GM19324 (cell line): ENCODE measurements around the gene NDUFAF3.
"Not testable (repeated sequence)": the region's sequence is repeated elsewhere in the genome, so short reads cannot be mapped to it uniquely, and the experiment has no call there.

Experiments used
- ATAC-seq: cut with Tn5 transposase; IDR thresholded peaks from one replicate; pipeline ENCODE4 v1.9.1; 2021; ENCODE audit warnings: mild to moderate bottlenecking, moderate library complexity; ENCODE audit not compliant: unreplicated experiment, low FRiP score

NDUFAF3 gene

DNA sequence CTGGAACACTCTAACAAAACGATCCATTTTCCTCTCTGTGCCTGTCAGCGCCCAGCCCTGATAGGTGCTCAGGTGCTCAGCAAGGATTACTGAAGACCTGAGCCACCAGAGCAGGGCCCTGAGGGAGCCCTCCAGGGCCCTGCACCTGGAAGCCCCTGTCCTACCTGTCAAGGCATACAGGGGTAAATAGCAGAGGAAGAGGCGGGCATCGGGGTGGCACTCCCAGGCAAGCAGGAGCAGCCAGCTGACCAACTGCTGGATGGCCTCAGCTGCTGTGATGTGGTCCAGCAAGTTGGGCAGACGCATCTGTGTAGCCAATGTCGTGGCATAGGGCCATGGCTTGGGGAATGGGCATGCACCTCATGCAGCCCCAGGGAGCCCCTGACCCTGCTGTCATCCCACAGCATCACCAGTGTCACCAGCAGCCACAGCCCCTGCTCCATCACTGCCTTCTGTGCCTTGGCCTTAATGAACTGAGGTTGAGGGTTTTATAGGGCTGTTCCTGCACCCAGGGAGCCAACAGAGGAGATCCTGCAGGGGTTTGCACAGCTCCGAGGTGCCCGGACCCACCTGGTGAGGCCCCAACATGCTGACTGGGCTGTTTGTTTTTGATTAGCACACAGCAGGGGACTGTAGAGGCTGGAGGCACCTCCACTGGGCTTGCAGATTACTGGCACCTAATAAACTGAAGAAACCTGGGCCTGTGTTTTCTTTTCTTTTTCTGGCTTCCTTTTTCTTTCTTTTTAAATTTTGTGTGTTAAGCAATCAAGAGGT lies 22.6 kb upstream of the NDUFAF3 start:
- ATAC-seq: no peak

DNA sequence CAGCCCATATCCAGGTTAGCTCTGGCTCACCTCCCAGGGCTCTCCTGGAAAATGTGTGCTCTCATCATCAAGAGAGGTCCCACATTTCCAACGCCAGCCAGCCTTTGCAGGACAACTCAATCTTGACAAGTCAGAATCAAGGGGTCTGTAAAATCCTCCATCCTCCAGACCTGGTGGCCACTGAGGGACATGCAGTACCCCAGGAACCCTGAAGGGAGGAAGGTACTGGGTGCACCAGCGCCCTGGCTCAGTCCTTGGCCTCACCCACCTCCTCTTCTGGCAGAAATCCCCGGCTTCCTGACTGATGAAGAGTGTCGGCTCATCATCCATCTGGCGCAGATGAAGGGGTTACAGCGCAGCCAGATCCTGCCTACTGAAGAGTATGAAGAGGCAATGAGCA lies 20.8 kb upstream of the NDUFAF3 start:
- ATAC-seq: no peak

- no peak for ATAC-seq
These were observed 17.3 kb upstream of the NDUFAF3 start for GRCh38 chr3:49004352-49005302.

- ATAC-seq: no peak
These were observed 16.6 kb upstream of the NDUFAF3 start for GRCh38 chr3:49005303-49005680.

GRCh38 chr3:49005998-49006397 lies 15.9 kb upstream of the NDUFAF3 start:
- no peak for ATAC-seq

- ATAC-seq: no peak
These were observed 15.4 kb upstream of the NDUFAF3 start for GRCh38 chr3:49006408-49007067.

DNA sequence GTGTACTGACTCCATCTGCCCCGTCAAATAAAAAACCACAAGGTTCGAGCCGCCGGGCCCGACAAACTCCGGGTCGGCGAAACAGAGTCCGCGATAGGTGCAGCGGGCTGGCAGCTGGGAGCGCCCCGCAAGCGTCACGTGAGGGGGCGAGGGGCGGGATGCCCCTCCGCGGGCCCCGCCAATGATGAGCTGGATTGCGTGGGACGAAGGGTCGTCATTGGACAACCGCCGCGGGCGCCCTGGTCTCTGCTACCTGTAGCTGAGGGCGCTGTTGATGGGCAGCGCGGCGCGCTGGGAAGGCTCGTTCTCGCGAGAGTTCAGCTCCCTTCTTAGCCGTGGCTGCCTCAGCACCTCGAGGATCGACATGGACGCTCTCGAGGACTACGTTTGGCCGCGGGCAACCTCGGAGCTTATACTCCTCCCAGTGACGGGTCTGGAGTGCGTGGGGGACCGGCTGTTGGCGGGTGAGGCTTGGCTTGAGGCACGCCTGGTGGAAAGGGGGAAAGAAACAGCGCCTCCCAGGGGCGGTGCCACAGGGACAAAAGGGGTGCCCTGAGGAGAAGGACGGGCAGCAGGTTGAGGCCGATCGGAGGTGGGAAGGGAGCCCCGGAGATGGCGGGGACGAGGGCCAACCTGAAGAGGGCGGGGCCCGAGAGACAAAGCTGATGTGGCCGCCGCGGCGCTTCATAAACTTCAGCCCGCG lies 14.7 kb upstream of the NDUFAF3 start, which contains the start of gene WDR6:
Gene WDR6 (plus strand): TSS at position 324 of the 703 bp plus-strand sequence. CDS start 41 bp downstream, at position 365.
- peak; percentile 90 for ATAC-seq

- ATAC-seq: peak; percentile 34
These were observed 14.0 kb upstream of the NDUFAF3 start for GRCh38 chr3:49007771-49008528.

- ATAC-seq: not testable (repeated sequence)
These were observed 13.3 kb upstream of the NDUFAF3 start for GRCh38 chr3:49008627-49009026.

GRCh38 chr3:49009396-49009795 lies 12.5 kb upstream of the NDUFAF3 start:
- no peak for ATAC-seq

DNA sequence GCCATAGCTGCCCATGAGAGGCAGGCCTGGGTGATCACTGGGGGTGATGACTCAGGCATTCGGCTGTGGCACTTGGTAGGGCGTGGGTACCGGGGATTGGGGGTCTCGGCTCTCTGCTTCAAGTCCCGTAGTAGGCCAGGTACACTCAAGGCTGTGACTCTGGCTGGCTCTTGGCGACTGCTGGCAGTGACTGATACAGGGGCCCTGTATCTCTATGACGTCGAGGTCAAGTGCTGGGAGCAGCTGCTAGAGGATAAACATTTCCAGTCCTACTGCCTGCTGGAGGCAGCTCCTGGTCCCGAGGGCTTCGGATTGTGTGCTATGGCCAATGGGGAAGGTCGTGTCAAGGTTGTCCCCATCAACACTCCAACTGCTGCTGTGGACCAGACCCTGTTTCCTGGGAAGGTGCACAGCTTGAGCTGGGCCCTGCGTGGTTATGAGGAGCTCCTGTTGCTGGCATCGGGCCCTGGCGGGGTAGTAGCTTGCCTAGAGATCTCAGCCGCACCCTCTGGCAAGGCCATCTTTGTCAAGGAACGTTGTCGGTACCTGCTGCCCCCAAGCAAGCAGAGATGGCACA lies 9.4 kb upstream of the NDUFAF3 start:
- no peak for ATAC-seq

- no peak for ATAC-seq
These were observed 8.7 kb upstream of the NDUFAF3 start for GRCh38 chr3:49013113-49013737.

- no peak for ATAC-seq
These were observed 7.9 kb upstream of the NDUFAF3 start for GRCh38 chr3:49013738-49014660.

- ATAC-seq: no peak
These were observed 6.8 kb upstream of the NDUFAF3 start for GRCh38 chr3:49015072-49015471.

GRCh38 chr3:49015765-49016164 lies 6.2 kb upstream of the NDUFAF3 start:
- ATAC-seq: no peak

DNA sequence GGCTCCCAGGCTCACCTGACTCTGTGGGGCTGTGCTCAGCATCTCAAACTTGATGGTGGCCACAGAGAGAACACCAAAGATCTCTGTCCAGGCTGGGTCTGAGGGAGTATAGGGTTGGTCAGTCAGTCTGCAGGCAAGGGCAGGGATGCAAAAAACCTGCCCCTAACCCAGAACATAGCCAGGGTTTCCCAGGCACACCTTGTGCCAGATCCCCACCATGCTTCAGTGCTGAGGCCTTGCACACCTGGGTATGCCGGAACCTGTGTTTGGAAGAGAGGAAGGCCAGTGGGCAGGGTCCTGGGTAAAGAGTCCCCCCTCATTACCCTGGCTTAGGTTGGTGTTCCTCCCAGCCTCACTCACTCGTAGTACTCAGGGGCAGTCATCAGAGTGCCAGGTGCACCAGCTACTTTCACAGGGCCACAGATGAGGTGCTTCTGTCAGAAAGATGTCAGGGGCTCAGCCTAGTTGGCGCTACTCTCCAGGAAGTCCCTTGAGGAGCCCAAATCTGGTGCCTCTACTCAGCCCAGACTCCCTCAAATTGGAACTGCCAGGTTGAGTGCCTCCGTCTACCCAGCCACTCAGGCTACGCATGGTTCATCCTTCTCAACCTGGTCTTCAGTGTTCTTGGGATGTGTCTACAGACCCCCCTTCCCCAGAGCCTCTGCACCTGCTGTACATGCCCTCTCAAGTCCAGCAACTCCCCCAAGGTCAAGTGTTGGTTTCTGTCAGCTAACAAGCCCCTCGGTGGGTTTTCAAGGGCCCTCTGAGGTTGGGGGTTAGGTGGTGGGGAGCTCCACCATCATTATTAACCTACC lies 5.3 kb upstream of the NDUFAF3 start:
- no peak for ATAC-seq
